ENCODE measurements around the gene INSM1.

INSM1 gene

DNA sequence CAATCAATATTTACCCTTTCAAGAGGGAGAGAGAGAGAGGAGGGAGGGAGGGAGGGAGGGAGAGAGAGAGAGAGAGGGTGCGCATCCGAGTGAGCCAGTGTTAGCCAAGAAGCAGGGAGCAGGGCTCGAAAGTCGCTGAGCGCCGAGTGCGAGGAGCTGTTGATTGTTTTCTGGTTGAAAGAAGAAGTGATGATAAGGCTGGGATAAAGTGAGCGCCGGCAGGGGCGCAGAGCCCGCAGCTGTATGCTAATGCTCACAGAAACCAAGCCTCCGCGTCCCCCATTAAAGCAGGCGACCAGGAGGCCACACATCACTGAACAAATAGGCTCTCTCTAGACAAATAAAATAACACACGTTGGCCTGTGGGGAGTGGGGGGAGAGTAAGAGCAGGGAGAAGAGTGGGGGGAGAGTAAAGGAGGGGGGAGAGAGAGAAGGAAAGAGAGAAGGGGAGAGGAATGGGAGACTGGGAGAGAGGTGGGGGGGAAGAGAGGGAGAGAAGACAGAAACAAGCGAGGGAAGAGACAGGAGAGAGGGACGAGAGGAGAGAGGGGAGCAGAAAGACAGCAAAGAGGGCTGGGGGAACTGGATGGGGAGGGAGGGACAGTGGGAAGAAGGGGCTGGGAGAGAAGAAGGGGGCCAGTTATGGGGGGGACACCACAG, 5.0 kb upstream of the INSM1 start:
- H2AFZ ChIP-seq (ENCODE audit: low read length), result no peak overlapping the region
- DNase-seq, result no peak
- H3K79me2 ChIP-seq (ENCODE audit: low read length), result no peaks in the 10 kb centered on the region
- no peaks in the 10 kb centered on the region for H3K36me3 ChIP-seq (replicated peaks; ENCODE audit: insufficient read depth, low read length)
- H3K9ac ChIP-seq (ENCODE audit: low read length), result no peak overlapping the region
- H4K20me1 ChIP-seq (ENCODE audit: insufficient read depth, low read length), result no peaks in the 10 kb centered on the region
- H3K4me1 ChIP-seq (ENCODE audit: low read length), result peaks cover 18% of the 10 kb centered on the region
- peaks cover 66% of the 10 kb centered on the region for H3K27me3 ChIP-seq (replicated peaks; ENCODE audit: insufficient read depth, low read length)
- no peak for TF ChIP-seq EZH2phosphoT487 (IDR thresholded peaks at IDR 0.05; ENCODE audit: low read length)
- no peak for TF ChIP-seq CTCF (IDR thresholded peaks at IDR 0.05; ENCODE audit: low read length)
- TF ChIP-seq EZH2 (optimal IDR thresholded peaks at IDR 0.05; ENCODE audit: low read depth, low read length), result no peak
- H3F3A ChIP-seq (ENCODE audit: insufficient read depth, low read length), result peaks cover 6% of the 10 kb centered on the region; the same call in 1 of the 2 replicates
- no peak overlapping the region for H3K27ac ChIP-seq (ENCODE audit: low read length)
- no peak overlapping the region for H3K4me2 ChIP-seq (ENCODE audit: low read depth, low read length)
- no peaks in the 10 kb centered on the region for H3K9me2 ChIP-seq (replicated peaks; ENCODE audit: insufficient read depth, low read length)
- H3K9me3 ChIP-seq (replicated peaks; ENCODE audit: insufficient read depth, low read length), result no peaks in the 10 kb centered on the region
- H3K4me3 ChIP-seq (ENCODE audit: low read length), result no peak overlapping the region

GRCh38 chr20:20363434-20363798, 4.5 kb upstream of the INSM1 start:
- Histone ChIP-seq H3K27me3 (replicated peaks; ENCODE audit: insufficient read depth, low read length) (peaks cover 66% of the 10 kb centered on the region), H2AFZ (ENCODE audit: low read length) (no peak overlapping the region)

GRCh38 chr20:20363799-20364592, 3.9 kb upstream of the INSM1 start:
- peak; percentile 22 for DNase-seq
- H3K4me2 ChIP-seq (ENCODE audit: low read depth, low read length), result peak overlapping the region; percentile 62

More at GRCh38 chr20:20363434-20363798, 4.5 kb upstream of the INSM1 start:
- DNase-seq, result no peak
- no peaks in the 10 kb centered on the region for H3K36me3 ChIP-seq (replicated peaks; ENCODE audit: insufficient read depth, low read length)
- H3K4me2 ChIP-seq (ENCODE audit: low read depth, low read length), result peak overlapping the region; percentile 62; the same call in 1 of the 2 replicates
- no peaks in the 10 kb centered on the region for H4K20me1 ChIP-seq (ENCODE audit: insufficient read depth, low read length)
- TF ChIP-seq CTCF (IDR thresholded peaks at IDR 0.05; ENCODE audit: low read length) (no peak), EZH2 (optimal IDR thresholded peaks at IDR 0.05; ENCODE audit: low read depth, low read length) (no peak), EZH2phosphoT487 (IDR thresholded peaks at IDR 0.05; ENCODE audit: low read length) (no peak)
- no peak overlapping the region; the same call in 1 of the 2 replicates for H3K4me3 ChIP-seq (ENCODE audit: low read length)
- no peaks in the 10 kb centered on the region for H3K9me3 ChIP-seq (replicated peaks; ENCODE audit: insufficient read depth, low read length)
- H3F3A ChIP-seq (ENCODE audit: insufficient read depth, low read length), result peaks cover 2% of the 10 kb centered on the region; the same call in 1 of the 2 replicates
- no peaks in the 10 kb centered on the region for H3K9me2 ChIP-seq (replicated peaks; ENCODE audit: insufficient read depth, low read length)
- H3K9ac ChIP-seq (ENCODE audit: low read length), result no peak overlapping the region
- no peak overlapping the region for H3K27ac ChIP-seq (ENCODE audit: low read length)
- peaks cover 13% of the 10 kb centered on the region for H3K4me1 ChIP-seq (ENCODE audit: low read length)
- H3K79me2 ChIP-seq (ENCODE audit: low read length), result no peaks in the 10 kb centered on the region

More at GRCh38 chr20:20363799-20364592, 3.9 kb upstream of the INSM1 start:
- no peaks in the 10 kb centered on the region for H3K9me3 ChIP-seq (replicated peaks; ENCODE audit: insufficient read depth, low read length)
- no peak for TF ChIP-seq EZH2 (optimal IDR thresholded peaks at IDR 0.05; ENCODE audit: low read depth, low read length)
- no peak for TF ChIP-seq CTCF (IDR thresholded peaks at IDR 0.05; ENCODE audit: low read length)
- TF ChIP-seq EZH2phosphoT487 (IDR thresholded peaks at IDR 0.05; ENCODE audit: low read length), result no peak
- H3K9ac ChIP-seq (ENCODE audit: low read length), result no peak overlapping the region
- peaks cover 8% of the 10 kb centered on the region; the same call in 1 of the 2 replicates for H3K4me1 ChIP-seq (ENCODE audit: low read length)
- no peaks in the 10 kb centered on the region for H3K9me2 ChIP-seq (replicated peaks; ENCODE audit: insufficient read depth, low read length)
- H3K36me3 ChIP-seq (replicated peaks; ENCODE audit: insufficient read depth, low read length), result no peaks in the 10 kb centered on the region
- H3F3A ChIP-seq (ENCODE audit: insufficient read depth, low read length), result no peaks in the 10 kb centered on the region
- H3K27ac ChIP-seq (ENCODE audit: low read length), result no peak overlapping the region
- H3K27me3 ChIP-seq (replicated peaks; ENCODE audit: insufficient read depth, low read length), result peaks cover 66% of the 10 kb centered on the region
- no peak overlapping the region; the same call in 1 of the 2 replicates for H3K4me3 ChIP-seq (ENCODE audit: low read length)
- no peaks in the 10 kb centered on the region for H3K79me2 ChIP-seq (ENCODE audit: low read length)
- H2AFZ ChIP-seq (ENCODE audit: low read length), result no peak overlapping the region
- no peaks in the 10 kb centered on the region for H4K20me1 ChIP-seq (ENCODE audit: insufficient read depth, low read length)

All from MM.1S (cell line).